ENCODE results near the gene RMRP.

GRCh38 chr9:35682520-35683315 lies 24.9 kb upstream of the RMRP start:
- TF ChIP-seq POLR2A (IDR thresholded peaks at IDR 0.05) (no peak), CTCF (IDR thresholded peaks at IDR 0.05) (no peak), POLR2AphosphoS5 (IDR thresholded peaks at IDR 0.05; ENCODE audit: insufficient read depth in 1 of 2, low read depth in 1 of 2) (peak in 1 of 2 donors; percentile 28)

Measured in vagina (tissue), 2 donors.